AG04450 (cell line): ENCODE measurements around the gene SOCS6. TPM values are rescaled to one million over a fixed set of nuclear protein-coding genes. Genes with fewer than 3 reads are reported as not detected.
"Not testable (repeated sequence)": the region's sequence is repeated elsewhere in the genome, so short reads cannot be mapped to it uniquely, and the experiment has no call there.

Experiments
- CTCF ChIA-PET: fragments of 300-600, 350-600 bp; formaldehyde crosslinking; extraction: SDS; loops from one replicate; lab custom pipeline; 2022; ENCODE audit warnings: antibody characterized with exemption, inconsistent platforms; lab: Charles Lee
- POLR2A ChIA-PET: fragments of 350-600 bp; formaldehyde crosslinking; extraction: SDS; loops from one replicate; lab custom pipeline; 2021; ENCODE audit warnings: antibody characterized with exemption, inconsistent platforms; lab: Yijun Ruan, JAX
- DNase-seq: peaks from one replicate; pipeline ENCODE4 v3.0.0-alpha.2; 2011; ENCODE audit warnings: low read depth, low spot score
- H3K27ac ChIP-seq: one replicate; pipeline ENCODE4 v1.5.1; 2012; ENCODE audit warnings: low read depth, low read length, control low read depth
- H3K27me3 ChIP-seq: one replicate; pipeline ENCODE4 v1.6.0; 2012; ENCODE audit warnings: low read length; ENCODE audit not compliant: control insufficient read depth, insufficient read depth
- H3K4me3 ChIP-seq: 2 replicates; pipeline ENCODE4 v1.5.1; 2011; ENCODE audit warnings: mild to moderate bottlenecking, low read depth, low read length, control low read depth
- H3K9me3 ChIP-seq: 2 replicates; pipeline ENCODE4 v1.5.1; 2012; ENCODE audit warnings: low read length; ENCODE audit not compliant: control insufficient read depth, insufficient read depth
- CTCF ChIP-seq: IDR thresholded peaks from 2 replicates; pipeline ENCODE4 v1.5.1; 2011; ENCODE audit warnings: low read depth, low read length, control low read depth, inconsistent platforms
- polyA plus RNA-seq: library from polyadenylated mRNA; depleted of rRNA; stranded (reverse); fragments of >200 nt; gene quantifications from 2 replicates; pipeline ENCODE4 v1.2.3, GENCODE V29; 2011

SOCS6 gene
- polyA plus RNA-seq, 1 experiment = 26.7 TPM

GRCh38 chr18:70339915-70340314, 51.1 kb downstream of the SOCS6 start:
- Histone ChIP-seq H3K27me3 (no peaks in the 10 kb centered on the region), H3K4me3 (no peak overlapping the region), H3K9me3 (peaks cover under 1% of the 10 kb centered on the region; the same call in 1 of the 2 replicates), H3K27ac (no peak overlapping the region)
- ChIA-PET CTCF (no interaction called here), POLR2A (no interaction called here)
- no peak for DNase-seq
- no peak for TF ChIP-seq CTCF

- CTCF ChIA-PET, H3K4me3 ChIP-seq, H3K27ac ChIP-seq, H3K27me3 ChIP-seq, DNase-seq, POLR2A ChIA-PET, H3K9me3 ChIP-seq: not testable (repeated sequence)
Measured at GRCh38 chr18:70348481-70348880, 59.6 kb downstream of the SOCS6 start.

- TF ChIP-seq CTCF = no peak
- no peak overlapping the region for H3K27ac ChIP-seq
- peaks cover 6% of the 10 kb centered on the region for H3K9me3 ChIP-seq
- CTCF ChIA-PET = interaction anchor here (1.3 kb wide), 1 partner anchor 84 kb away, joined by 5 read pairs; no protein-coding TSS in a partner anchor
- no peak for DNase-seq
- H3K27me3 ChIP-seq = no peaks in the 10 kb centered on the region
- POLR2A ChIA-PET = no interaction called here
- H3K4me3 ChIP-seq = no peak overlapping the region
Measured at GRCh38 chr18:70349316-70349715, 60.5 kb downstream of the SOCS6 start.

GRCh38 chr18:70354080-70354479, 65.2 kb downstream of the SOCS6 start:
- Histone ChIP-seq H3K9me3 (peaks cover 8% of the 10 kb centered on the region), H3K27ac (no peak overlapping the region), H3K4me3 (no peak overlapping the region), H3K27me3 (no peaks in the 10 kb centered on the region)
- ChIA-PET POLR2A (no interaction called here), CTCF (no interaction called here)
- no peak for TF ChIP-seq CTCF
- DNase-seq = no peak

GRCh38 chr18:70354771-70355170, 65.9 kb downstream of the SOCS6 start:
- TF ChIP-seq CTCF = no peak
- no peak for DNase-seq
- peaks cover 8% of the 10 kb centered on the region for H3K9me3 ChIP-seq
- ChIA-PET POLR2A (no interaction called here), CTCF (no interaction called here)
- no peak overlapping the region for H3K4me3 ChIP-seq
- H3K27ac ChIP-seq = no peak overlapping the region
- no peaks in the 10 kb centered on the region for H3K27me3 ChIP-seq
